T-helper 2 cell treated with Interferon-gamma antibody and Interleukin-4, amounts not matched to agents 5 μg/mL and 100 μg/mL, for 36 hours (primary cell): Measurements from ENCODE around the gene LAMB1.

ENCODE experiments used
- DNase-seq: peaks from one replicate; pipeline ENCODE4 v3.0.0; 2021; ENCODE audit warnings: low spot score
- H3K27ac Mint-ChIP-seq: one replicate; pipeline ENCODE4 v1.8.0; 2021; ENCODE audit warnings: mild to moderate bottlenecking, mixed read lengths
- H3K27me3 Mint-ChIP-seq: one replicate; pipeline ENCODE4 v1.8.0; 2021; ENCODE audit warnings: low read depth, mixed read lengths
- H3K36me3 Mint-ChIP-seq: one replicate; pipeline ENCODE4 v1.8.0; 2021; ENCODE audit warnings: low read depth, mixed read lengths
- H3K4me1 Mint-ChIP-seq: one replicate; pipeline ENCODE4 v1.8.0; 2021; ENCODE audit warnings: low read depth, mixed read lengths
- H3K4me3 Mint-ChIP-seq: one replicate; pipeline ENCODE4 v1.8.0; 2022; ENCODE audit warnings: mild to moderate bottlenecking, moderate library complexity, mixed read lengths
- H3K9me3 Mint-ChIP-seq: one replicate; pipeline ENCODE4 v1.8.0; 2021; ENCODE audit warnings: mixed read lengths

The LAMB1 gene

DNA sequence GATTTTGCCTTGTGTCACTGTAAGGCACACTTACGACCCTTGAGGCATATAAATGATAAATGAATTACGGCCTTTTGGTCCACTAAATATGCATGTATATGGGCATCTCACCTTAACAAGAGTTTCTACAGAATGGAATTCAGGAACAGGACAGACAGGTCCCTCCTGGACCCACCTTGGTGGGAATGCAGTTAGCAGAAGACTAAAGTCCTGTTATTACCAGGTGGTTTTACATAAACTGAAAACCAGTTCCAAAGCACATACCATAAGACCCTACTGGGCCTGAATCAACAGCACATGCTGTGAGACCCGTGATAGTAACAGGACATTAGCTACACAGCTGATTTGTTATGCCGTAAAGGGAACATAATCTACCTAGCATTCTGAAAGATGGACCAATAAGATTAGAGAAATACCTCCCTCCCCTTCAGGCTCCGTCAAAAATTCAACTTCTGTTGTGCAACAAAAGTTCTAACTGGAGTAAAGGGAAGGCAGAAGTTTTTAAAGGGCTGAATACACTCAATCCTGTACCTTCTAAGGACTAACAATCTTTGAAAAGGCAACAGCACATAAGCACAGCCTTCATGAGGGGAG is 24.0 kb downstream of the LAMB1 start:
- Mint-ChIP-seq H3K36me3 (no peaks in the 10 kb centered on the region), H3K27ac (no peak overlapping the region), H3K4me3 (no peak overlapping the region), H3K27me3 (peaks cover 10% of the 10 kb centered on the region), H3K9me3 (no peaks in the 10 kb centered on the region), H3K4me1 (no peaks in the 10 kb centered on the region)
- no peak for DNase-seq

DNA sequence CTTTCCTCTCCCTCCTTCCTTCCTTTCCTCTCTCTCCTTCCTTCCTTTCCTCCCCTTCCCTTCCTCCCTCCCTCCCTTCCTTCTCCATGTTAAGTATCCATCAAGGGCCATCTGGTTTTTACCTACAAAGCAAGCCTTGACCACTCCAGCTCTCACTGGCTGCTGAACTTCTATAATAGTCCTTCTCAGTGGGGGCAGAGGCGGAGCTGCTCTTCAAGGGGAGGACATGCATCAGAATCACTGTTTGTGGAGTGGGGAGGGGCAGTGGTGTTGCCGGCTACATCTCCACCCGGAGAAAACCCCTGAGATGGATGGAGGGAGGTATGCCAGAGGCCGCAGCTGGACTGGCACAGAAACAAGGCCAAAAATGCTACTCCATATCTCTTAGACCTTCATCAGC is 25.9 kb downstream of the LAMB1 start:
- no peaks in the 10 kb centered on the region for H3K36me3 Mint-ChIP-seq
- H3K27ac Mint-ChIP-seq, result no peak overlapping the region
- peaks cover 6% of the 10 kb centered on the region for H3K27me3 Mint-ChIP-seq
- no peak overlapping the region for H3K4me3 Mint-ChIP-seq
- no peak for DNase-seq
- no peaks in the 10 kb centered on the region for H3K4me1 Mint-ChIP-seq
- H3K9me3 Mint-ChIP-seq, result no peaks in the 10 kb centered on the region

DNA sequence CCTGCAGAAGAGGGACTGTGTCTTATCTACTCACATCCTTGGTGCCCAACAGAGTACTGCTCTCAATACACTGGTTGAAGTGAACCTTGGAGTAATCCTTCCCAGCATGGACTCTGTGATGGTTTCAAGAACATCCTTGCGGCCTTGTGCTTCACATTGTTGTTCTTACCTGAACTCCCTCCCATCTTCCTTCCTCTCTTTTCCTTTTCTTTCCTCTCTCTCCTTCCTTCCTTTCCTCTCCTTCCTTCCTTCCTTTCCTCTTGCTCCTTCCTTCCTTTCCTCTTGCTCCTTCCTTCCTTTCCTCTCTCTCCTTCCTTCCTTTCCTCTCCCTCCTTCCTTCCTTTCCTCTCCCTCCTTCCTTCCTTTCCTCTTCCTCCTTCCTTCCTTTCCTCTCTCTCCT is 26.3 kb downstream of the LAMB1 start:
- H3K9me3 Mint-ChIP-seq, result no peaks in the 10 kb centered on the region
- H3K4me3 Mint-ChIP-seq, result no peak overlapping the region
- H3K36me3 Mint-ChIP-seq, result no peaks in the 10 kb centered on the region
- H3K27ac Mint-ChIP-seq, result no peak overlapping the region
- H3K27me3 Mint-ChIP-seq, result peaks cover 6% of the 10 kb centered on the region
- DNase-seq, result no peak
- H3K4me1 Mint-ChIP-seq, result no peaks in the 10 kb centered on the region

DNA sequence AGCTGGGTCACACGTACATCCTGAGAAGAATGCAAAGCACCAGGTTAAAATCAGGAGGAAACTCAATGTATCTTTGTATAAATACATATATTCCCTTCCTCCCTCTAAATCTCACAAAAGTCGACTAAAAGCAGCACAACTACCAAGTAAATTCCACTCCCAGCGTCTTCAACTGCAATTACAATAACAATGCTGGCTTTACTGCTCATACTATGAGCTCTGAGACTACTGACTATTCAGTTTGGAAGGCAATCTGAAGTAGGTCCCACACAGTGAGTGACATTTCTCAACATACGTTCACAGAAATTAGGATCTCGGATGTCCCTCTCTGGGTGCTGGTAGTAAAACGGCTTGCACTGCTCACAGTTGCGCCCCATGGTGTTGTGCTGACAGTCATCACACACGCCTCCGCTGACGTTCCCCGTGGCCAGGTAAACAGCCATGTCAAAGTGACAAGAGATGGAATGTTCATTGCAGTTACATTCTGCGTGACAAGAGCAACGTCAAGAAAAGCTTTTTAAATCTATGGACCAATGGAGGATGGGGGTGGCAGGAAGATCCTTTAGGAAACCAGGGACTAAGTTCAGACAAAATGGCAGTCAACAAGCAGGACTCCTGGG is 27.5 kb downstream of the LAMB1 start:
- Mint-ChIP-seq H3K9me3 (no peaks in the 10 kb centered on the region), H3K4me1 (no peaks in the 10 kb centered on the region), H3K27me3 (peaks cover 9% of the 10 kb centered on the region), H3K36me3 (no peaks in the 10 kb centered on the region), H3K27ac (no peak overlapping the region), H3K4me3 (no peak overlapping the region)
- DNase-seq, result no peak

DNA sequence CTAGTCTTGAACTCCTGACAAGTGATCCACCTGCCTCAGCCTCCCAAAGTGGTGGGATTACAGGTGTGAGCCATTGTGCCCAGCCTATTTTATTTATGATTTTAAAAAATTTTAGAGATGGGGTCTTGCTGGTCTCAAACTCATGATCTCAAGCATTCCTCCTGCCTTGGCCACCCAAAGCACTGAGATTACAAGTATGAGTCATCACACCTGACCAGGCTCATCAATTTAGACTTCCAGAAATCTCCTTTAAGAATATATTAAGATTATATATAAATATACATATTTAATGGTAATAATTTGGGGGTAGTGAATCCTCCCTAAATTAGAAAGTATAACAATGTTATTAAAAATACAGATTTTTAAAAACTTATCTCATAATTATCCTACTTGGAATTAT is 29.1 kb downstream of the LAMB1 start:
- Mint-ChIP-seq H3K36me3 (no peaks in the 10 kb centered on the region), H3K9me3 (no peaks in the 10 kb centered on the region), H3K27ac (no peak overlapping the region), H3K4me3 (no peak overlapping the region), H3K27me3 (peaks cover 9% of the 10 kb centered on the region), H3K4me1 (no peaks in the 10 kb centered on the region)
- no peak for DNase-seq

DNA sequence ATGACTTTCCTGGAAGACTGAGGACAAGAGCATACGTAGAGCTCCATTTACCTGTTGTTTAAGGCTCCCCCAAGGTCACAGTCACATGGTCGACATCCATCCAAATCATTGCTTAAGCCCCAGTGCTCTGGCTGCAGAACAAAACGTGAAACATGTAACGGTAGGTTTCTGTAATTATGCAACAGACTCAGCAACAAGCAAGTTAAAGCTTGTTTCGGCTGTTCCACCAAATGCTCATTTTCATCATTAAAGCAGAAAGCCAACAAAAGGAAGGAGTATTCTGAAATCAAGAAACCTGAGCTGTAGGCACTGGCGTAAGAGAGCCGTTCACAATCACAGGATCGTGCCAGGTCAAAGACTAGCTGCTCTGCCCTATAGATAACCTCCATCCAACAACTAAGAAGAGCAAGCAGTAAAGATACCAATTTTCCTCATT is 30.0 kb downstream of the LAMB1 start:
- DNase-seq, result no peak

DNA sequence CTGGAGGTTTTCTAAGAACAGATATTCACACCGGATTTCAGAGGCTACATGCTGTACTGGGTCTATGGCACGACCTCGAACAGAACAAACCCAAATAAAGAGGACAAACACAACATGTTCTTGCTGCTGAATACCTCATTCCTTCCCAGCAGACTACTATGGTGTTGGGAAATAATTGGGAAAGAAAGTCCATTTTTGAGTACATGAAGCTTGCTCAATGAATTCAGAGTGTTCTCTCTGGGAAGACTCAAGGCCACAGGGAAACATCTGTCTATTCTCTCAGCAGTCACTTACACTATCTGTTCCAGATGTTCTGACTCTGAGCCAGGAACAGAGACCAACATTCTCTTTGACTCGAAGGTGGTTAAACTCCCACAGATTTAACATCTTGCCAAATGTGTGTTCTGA is 30.9 kb downstream of the LAMB1 start:
- Mint-ChIP-seq H3K4me1 (no peaks in the 10 kb centered on the region), H3K4me3 (no peak overlapping the region), H3K27ac (no peak overlapping the region), H3K36me3 (no peaks in the 10 kb centered on the region), H3K9me3 (no peaks in the 10 kb centered on the region), H3K27me3 (peaks cover 9% of the 10 kb centered on the region)
- DNase-seq, result no peak

More for the DNA sequence above, 30.0 kb downstream of the LAMB1 start:
- Mint-ChIP-seq H3K4me1 (no peaks in the 10 kb centered on the region), H3K9me3 (no peaks in the 10 kb centered on the region), H3K27ac (no peak overlapping the region), H3K4me3 (no peak overlapping the region), H3K36me3 (no peaks in the 10 kb centered on the region), H3K27me3 (peaks cover 9% of the 10 kb centered on the region)

DNA sequence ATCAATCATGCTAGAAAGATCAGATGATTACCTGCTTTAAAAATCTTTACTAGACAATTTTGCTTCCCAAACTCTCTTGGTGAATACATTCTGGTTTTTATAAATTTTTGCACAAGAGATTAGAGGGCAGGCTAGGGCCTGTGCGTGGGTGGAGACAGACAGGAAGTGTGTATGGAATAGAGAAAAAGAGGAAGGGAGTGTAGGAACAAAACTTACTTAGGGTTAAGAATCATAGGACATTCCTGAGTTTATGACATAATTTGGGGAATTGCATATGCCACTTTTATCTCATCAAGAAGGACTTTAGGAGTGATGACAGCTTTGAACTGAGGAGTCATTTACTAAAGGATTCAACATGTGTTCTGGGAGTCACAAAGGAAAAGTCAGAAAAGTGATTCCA is 31.3 kb downstream of the LAMB1 start:
- Mint-ChIP-seq H3K36me3 (no peaks in the 10 kb centered on the region), H3K4me3 (no peak overlapping the region), H3K9me3 (no peaks in the 10 kb centered on the region), H3K27me3 (peaks cover 9% of the 10 kb centered on the region), H3K27ac (no peak overlapping the region), H3K4me1 (no peaks in the 10 kb centered on the region)
- DNase-seq, result no peak

DNA sequence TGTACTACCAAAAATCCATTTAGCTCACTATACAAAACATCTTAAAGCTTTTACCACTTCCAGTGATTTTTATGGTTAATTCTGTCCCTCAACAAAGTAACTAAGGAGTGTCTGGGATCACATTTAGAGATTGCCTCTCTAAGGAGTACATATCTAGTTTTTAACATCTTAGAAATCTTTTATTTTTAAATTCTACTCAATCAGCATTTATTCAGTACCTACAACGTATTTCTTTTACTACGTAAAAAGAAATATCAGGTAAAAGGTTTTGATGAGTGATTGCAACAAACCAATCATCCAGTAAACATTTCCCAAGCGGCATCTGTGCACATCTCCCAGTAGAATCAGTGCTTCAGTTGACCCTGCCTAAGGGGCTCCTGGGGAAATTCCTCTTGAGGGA is 31.9 kb downstream of the LAMB1 start:
- H3K9me3 Mint-ChIP-seq, result no peaks in the 10 kb centered on the region
- H3K27me3 Mint-ChIP-seq, result peaks cover 9% of the 10 kb centered on the region
- no peak for DNase-seq
- H3K4me1 Mint-ChIP-seq, result no peaks in the 10 kb centered on the region
- H3K27ac Mint-ChIP-seq, result no peak overlapping the region
- no peak overlapping the region for H3K4me3 Mint-ChIP-seq
- no peaks in the 10 kb centered on the region for H3K36me3 Mint-ChIP-seq

DNA sequence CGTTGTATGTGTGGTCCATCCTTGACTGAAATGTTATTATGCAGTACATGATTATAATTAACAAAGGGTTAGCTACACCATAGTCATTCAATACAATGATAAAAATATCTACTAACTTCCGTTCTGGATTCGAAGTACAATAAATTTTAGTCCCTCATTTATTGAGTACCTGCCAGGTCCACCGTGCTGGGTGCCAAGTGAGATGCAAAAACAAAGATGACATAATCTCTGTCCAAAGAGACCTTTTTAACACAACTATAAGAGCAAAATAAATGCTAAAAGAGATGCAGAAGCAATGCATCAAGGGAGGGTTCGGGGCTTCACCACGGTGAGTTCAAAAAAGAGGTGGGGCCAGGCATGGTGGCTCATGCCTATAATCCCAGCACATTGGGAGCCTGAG is 33.1 kb downstream of the LAMB1 start:
- Mint-ChIP-seq H3K27me3 (peaks cover 4% of the 10 kb centered on the region), H3K9me3 (no peaks in the 10 kb centered on the region), H3K4me1 (no peaks in the 10 kb centered on the region), H3K27ac (no peak overlapping the region), H3K4me3 (no peak overlapping the region), H3K36me3 (no peaks in the 10 kb centered on the region)
- no peak for DNase-seq

DNA sequence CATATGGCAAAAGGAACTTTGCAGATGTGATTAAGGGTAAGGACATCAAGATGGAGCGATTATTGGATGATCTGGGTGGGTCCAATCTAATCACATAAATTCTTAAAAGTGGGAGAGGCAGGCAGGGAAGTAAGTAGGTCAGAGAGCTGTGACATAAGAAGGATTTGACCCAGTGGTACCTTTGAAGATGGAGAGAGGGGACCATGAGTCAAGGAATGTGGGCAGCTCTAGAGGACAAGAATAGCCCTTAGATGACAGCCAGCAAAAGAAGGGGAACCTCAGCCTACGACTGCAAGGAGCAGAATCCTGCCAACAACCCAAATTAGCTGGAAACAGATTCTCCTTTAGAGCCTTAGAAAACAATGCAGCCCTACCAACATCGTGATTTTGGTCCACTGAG is 34.5 kb downstream of the LAMB1 start:
- no peak overlapping the region for H3K4me3 Mint-ChIP-seq
- no peaks in the 10 kb centered on the region for H3K9me3 Mint-ChIP-seq
- peaks cover 4% of the 10 kb centered on the region for H3K27me3 Mint-ChIP-seq
- DNase-seq, result no peak
- H3K27ac Mint-ChIP-seq, result no peak overlapping the region
- no peaks in the 10 kb centered on the region for H3K4me1 Mint-ChIP-seq
- H3K36me3 Mint-ChIP-seq, result no peaks in the 10 kb centered on the region

DNA sequence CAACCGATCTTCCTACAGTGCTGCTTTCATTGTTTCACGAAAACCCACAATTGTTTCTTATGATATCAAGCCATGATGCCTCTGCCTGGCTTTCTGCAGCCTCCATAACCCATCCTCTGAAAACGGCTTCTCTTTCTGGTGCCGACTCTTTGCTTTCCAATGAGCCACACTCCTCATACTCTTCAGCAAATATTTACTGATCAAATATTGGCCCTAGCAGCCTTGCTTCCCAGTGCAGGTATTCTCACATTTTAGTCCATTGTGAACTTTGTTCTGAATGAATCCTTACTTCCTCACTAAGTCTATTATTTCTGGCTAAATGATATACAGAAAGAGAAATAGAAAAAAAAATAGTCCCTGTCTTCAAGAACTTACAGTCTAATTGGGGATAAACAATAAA is 35.5 kb downstream of the LAMB1 start:
- H3K27me3 Mint-ChIP-seq, result peaks cover 3% of the 10 kb centered on the region
- H3K27ac Mint-ChIP-seq, result no peak overlapping the region
- no peaks in the 10 kb centered on the region for H3K36me3 Mint-ChIP-seq
- no peaks in the 10 kb centered on the region for H3K9me3 Mint-ChIP-seq
- no peak overlapping the region for H3K4me3 Mint-ChIP-seq
- no peaks in the 10 kb centered on the region for H3K4me1 Mint-ChIP-seq
- no peak for DNase-seq

DNA sequence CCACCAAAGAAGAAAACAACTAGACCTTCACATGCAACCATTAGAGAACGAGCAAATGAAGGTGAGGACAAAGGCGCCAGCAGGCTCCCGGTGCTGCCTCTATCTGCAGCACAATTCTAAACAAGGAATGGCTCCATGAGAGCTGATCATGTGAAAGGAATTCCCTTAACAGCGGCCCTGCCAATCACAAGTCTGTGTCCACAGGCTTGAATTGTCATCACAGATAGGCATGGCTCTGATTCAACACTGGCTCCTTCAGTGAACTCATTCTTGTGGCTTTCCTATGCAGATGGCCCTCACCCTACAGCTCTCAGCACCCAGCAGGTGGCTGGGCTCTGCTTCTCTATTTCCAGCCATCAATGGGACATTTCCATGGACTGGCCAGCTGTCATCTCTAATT is 36.2 kb downstream of the LAMB1 start:
- no peak for DNase-seq
- Mint-ChIP-seq H3K4me3 (no peak overlapping the region), H3K4me1 (no peaks in the 10 kb centered on the region), H3K36me3 (no peaks in the 10 kb centered on the region), H3K27me3 (peaks cover 3% of the 10 kb centered on the region), H3K27ac (no peak overlapping the region), H3K9me3 (no peaks in the 10 kb centered on the region)

DNA sequence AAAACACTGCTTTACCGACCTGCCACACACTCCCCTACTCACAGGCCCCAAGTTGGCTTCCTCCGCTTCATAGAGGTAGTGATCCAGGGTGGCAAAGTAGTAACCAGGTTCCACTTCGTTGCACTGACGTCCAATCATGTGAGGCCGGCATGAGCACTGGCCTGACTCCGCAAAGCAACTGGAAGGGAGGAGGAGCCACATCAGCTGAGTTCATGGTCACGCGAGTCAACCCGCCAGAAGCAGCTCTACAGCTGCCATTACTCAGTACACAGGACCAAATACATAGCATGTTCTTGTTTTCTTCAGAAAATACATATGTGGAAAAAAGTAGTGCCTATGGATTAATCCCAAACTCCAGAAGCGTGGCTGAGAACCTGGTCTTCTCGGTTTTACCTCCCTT is 38.5 kb downstream of the LAMB1 start:
- no peak overlapping the region for H3K27ac Mint-ChIP-seq
- no peak overlapping the region for H3K4me3 Mint-ChIP-seq
- no peaks in the 10 kb centered on the region for H3K9me3 Mint-ChIP-seq
- H3K27me3 Mint-ChIP-seq, result peaks cover 5% of the 10 kb centered on the region
- no peaks in the 10 kb centered on the region for H3K4me1 Mint-ChIP-seq
- no peak for DNase-seq
- no peaks in the 10 kb centered on the region for H3K36me3 Mint-ChIP-seq

DNA sequence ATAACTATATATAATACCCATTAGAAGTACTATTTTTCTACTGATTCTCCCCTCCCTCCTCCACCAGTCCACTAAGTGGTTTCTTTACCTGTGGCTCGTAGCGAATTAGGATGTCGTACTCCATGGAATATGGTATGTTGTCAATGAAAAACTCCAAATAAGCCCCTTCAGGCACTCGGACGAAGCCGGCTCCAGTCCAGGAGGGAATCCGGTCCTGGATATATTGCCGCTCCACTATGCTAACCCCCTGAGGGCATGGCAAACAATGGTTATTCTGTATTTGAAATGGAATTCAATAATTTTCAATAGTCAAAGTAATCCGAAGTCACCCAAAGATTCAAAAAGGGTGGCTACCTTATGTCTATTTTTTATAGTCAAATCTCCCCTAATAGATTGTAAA is 40.1 kb downstream of the LAMB1 start:
- Mint-ChIP-seq H3K4me1 (no peaks in the 10 kb centered on the region), H3K9me3 (no peaks in the 10 kb centered on the region), H3K36me3 (no peaks in the 10 kb centered on the region), H3K4me3 (no peak overlapping the region), H3K27me3 (peaks cover 11% of the 10 kb centered on the region), H3K27ac (no peak overlapping the region)
- DNase-seq, result no peak
